Measurements from ENCODE around the gene ALPL.
A peak's percentile ranks its signal among the peaks of the same experiment; 100 is the strongest.
"Not testable (repeated sequence)": the region's sequence is repeated elsewhere in the genome, so short reads cannot be mapped to it uniquely, and the experiment has no call there.

The ALPL gene

GRCh38 chr1:21507511-21508270, 1.5 kb upstream of the ALPL start:
- FAIRE-seq = no peak
- no peak for DNase-seq (ENCODE audit: low spot score)

- FAIRE-seq (no peak), DNase-seq (ENCODE audit: low spot score) (no peak)
Measured at GRCh38 chr1:21508580-21509350, 458 bp upstream of the ALPL start.

- FAIRE-seq (no peak), DNase-seq (ENCODE audit: low spot score) (no peak)
Measured at GRCh38 chr1:21510113-21510493, 880 bp downstream of the ALPL start.

DNA sequence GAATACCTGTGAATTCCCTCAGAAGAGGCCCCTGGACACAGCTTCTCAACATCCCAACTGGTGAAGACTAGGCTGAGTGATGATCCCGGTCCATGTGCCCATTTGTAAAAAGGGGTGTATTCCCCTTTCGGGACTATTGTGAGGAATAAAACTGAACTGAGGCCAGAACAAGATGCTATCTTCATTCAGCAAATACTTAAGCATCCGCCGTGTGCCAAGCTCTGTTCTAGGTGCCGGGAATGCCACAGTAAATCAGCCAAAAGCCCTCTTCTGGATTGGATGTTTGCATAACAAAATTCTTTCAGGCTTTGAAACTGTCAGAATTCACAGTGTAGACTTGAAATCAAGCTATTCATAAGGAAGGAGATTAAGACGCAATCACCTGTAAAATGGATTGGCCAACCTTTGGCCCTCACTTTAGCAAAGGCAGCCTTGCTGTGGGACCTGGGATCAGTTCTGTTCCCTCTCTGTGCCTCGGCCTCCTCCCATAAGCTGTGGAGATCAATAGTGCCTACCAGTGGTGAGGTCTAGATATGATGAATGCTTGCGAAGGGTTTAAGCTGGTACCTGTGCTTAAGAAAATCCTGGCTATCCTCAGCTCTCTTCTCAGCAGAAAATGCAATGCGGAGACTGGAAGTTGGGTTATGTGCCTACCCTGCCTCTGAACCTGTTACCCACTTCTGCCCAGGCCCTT, 1.8 kb downstream of the ALPL start:
- DNase-seq (ENCODE audit: low spot score) = no peak
- no peak for FAIRE-seq

- DNase-seq (ENCODE audit: low spot score) (peak; percentile 85), FAIRE-seq (no peak)
Measured at GRCh38 chr1:21511579-21512522, 2.6 kb downstream of the ALPL start.

GRCh38 chr1:21514245-21514644, 5.0 kb downstream of the ALPL start:
- DNase-seq (ENCODE audit: low spot score) = no peak
- no peak for FAIRE-seq

- no peak for DNase-seq (ENCODE audit: low spot score)
- no peak for FAIRE-seq
Measured at GRCh38 chr1:21517161-21517589, 8.0 kb downstream of the ALPL start.

GRCh38 chr1:21517660-21518480, 8.6 kb downstream of the ALPL start:
- DNase-seq (ENCODE audit: low spot score) (no peak), FAIRE-seq (no peak)

- FAIRE-seq (no peak), DNase-seq (ENCODE audit: low spot score) (no peak)
Measured at GRCh38 chr1:21518774-21519455, 9.7 kb downstream of the ALPL start.

DNA sequence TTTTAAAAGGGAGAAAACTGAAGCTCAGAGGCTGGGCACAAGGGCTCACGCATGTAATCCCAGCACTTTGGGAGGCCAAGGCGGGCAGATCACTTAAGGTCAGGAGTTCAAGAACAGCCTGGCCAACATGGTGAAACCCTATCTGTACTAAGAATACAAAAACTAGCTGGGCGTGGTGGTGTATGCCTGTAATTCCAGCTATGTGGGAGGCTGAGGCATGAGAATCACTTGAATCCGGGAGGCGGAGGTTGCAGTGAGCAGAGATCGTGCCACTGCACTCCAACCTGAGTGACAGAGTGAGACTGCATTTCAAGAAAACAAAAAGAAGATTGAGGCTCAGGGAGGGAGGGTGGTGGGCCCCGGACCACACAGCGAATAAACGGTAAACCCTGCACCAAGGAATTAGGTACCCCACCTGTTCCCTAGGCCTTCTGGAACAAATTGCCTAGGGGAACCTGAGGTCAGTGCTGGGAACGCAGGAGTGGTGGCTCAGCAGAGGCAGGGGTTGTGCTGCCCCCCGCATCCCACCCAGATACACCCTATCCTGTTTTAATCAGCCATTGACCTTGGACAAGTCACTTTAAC, 10.4 kb downstream of the ALPL start:
- peak; percentile 69 for FAIRE-seq
- DNase-seq (ENCODE audit: low spot score) = not testable (repeated sequence)

- no peak for FAIRE-seq
- DNase-seq (ENCODE audit: low spot score) = peak; percentile 36
Measured at GRCh38 chr1:21520899-21521716, 11.9 kb downstream of the ALPL start.

DNA sequence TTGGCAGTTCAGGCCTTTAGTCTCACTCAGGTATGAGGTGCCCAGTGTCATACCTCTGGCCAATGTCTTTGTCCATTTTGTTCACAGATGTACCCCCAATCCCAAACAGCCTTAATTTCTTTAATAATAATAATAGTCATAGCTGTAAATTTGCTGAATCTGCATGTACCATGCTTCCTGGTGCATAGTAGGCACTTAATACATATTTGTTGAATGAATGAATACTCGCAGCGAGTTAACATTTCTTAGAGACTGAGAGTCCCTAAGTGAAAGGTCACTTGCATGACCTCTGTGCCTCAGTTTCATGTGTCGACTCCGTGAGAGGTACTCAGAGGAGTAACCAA, 12.5 kb downstream of the ALPL start:
- no peak for DNase-seq (ENCODE audit: low spot score)
- no peak for FAIRE-seq

DNA sequence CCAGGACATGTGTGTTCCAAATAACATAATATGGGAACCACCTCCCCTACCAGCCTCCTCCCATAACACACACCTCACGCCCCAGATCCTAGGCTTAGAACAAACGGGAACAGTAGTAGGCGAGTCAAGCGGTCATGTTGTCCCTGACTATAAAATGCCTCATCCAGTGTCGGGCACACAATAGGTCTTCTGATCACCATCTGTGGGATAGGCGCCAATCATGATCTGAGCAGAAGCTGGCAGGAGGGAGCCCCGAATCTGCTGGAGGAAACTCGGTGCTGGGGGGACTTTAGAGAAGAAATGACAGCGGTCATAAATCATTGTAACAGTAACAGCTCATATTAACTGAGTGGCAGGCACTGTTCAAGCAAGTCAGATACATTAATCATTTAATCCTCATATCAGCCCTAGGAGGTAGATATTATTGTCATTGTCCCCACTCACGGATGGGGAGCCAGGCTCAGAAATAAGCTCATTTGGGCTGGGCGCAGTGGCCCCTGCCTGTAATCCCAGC, 13.4 kb downstream of the ALPL start:
- DNase-seq (ENCODE audit: low spot score) = no peak
- no peak for FAIRE-seq

GRCh38 chr1:21523297-21523813, 14.1 kb downstream of the ALPL start:
- FAIRE-seq (no peak), DNase-seq (ENCODE audit: low spot score) (no peak)

DNA sequence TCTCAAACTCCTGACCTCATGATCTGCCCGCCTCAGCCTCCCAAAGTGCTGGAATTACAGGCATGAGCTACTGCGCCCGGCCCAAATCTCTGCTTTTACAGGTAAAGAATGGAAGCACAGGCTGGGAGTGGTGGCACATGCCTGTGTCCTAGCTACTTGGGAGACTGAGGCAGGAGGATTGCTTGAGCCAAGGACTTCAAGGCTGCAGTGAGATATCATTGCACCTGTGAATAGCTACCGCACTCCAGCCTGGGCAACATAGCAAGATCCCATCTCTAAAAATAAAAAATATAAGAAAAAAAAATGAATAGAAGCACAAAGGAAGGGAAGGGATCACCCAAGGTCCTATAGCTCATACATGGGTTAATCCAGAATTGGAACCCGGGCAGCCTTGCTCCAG, 15.0 kb downstream of the ALPL start:
- DNase-seq (ENCODE audit: low spot score) (no peak), FAIRE-seq (no peak)

GRCh38 chr1:21524686-21525339, 15.6 kb downstream of the ALPL start:
- no peak for FAIRE-seq
- no peak for DNase-seq (ENCODE audit: low spot score)

DNA sequence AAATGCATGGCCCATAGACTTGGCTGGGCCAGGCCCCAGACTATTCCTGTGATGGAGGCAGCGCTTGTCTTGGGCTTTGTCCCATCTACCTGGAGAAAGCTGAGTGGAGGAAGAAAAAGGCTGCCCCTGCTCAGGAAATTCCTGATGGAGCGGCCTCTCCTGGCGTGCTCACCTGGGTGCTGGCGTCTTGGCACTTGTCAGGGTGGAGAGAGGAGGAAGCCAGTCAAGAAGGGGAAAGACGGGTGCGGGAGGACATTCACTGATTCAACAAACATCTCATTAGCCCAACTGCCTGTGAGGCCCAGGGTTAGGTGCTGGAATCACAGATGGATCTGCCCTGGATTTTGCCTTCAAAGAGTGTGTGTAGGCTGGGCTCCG, 16.1 kb downstream of the ALPL start:
- DNase-seq (ENCODE audit: low spot score) = no peak
- no peak for FAIRE-seq

- FAIRE-seq (no peak), DNase-seq (ENCODE audit: low spot score) (no peak)
Measured at GRCh38 chr1:21526441-21526840, 17.2 kb downstream of the ALPL start.

Measured in urothelium cell line (cell line).